IMR-90 (cell line): ENCODE results near the gene CTRL. TPM values are rescaled to one million over a fixed set of nuclear protein-coding genes. Genes with fewer than 3 reads are reported as not detected.

Experiments
- ATAC-seq: fragments of 200-7000 bp; cut with Tn5 transposase; 2 replicates; pipeline ENCODE4 v1.9.1; 2020; ENCODE audit warnings: low read depth, mild to moderate bottlenecking, moderate library complexity
- BruUV-seq: library from RNA; stranded (reverse); fragments of 400-500 nt; replicated peaks from 2 replicates; lab custom pipeline; 2021; lab: Mats Ljungman, UMichigan
- CTCF ChIA-PET: fragments of 300-600 bp; formaldehyde crosslinking; extraction: SDS; loops from one replicate; lab custom pipeline; 2021; ENCODE audit warnings: antibody characterized with exemption; lab: Yijun Ruan, JAX
- POLR2A ChIA-PET: fragments of 300-600 bp; sonication (Branson Sonifier 250); formaldehyde crosslinking; loops from one replicate; lab custom pipeline; 2022; ENCODE audit warnings: antibody characterized with exemption; ENCODE audit not compliant: unreplicated experiment; lab: Charles Lee
- DNase-seq: peaks from one replicate; pipeline ENCODE4 v3.0.0; 2013
- H2AFZ ChIP-seq: replicated peaks from 2 replicates; pipeline ENCODE3; 2013; ENCODE audit warnings: low read length, mild to moderate bottlenecking; ENCODE audit not compliant: poor library complexity
- H2AK5ac ChIP-seq: 2 replicates; pipeline ENCODE4 v1.6.1; 2013; ENCODE audit warnings: low read depth, low read length, inconsistent platforms
- H2AK9ac ChIP-seq: replicated peaks from 2 replicates; pipeline ENCODE3; 2013; ENCODE audit warnings: mild to moderate bottlenecking, low read depth, low read length, moderate library complexity; ENCODE audit not compliant: poor library complexity
- H2BK120ac ChIP-seq: 2 replicates; pipeline ENCODE4 v1.6.1; 2013; ENCODE audit warnings: low read depth, low read length, inconsistent platforms
- H2BK15ac ChIP-seq: 3 replicates; pipeline ENCODE4 v1.6.1; 2013; ENCODE audit warnings: low read depth, low read length, inconsistent platforms
- H2BK20ac ChIP-seq: 2 replicates; pipeline ENCODE4 v1.6.1; 2013; ENCODE audit warnings: low read depth, mild to moderate bottlenecking, inconsistent platforms, low read length, moderate library complexity
- H2BK5ac ChIP-seq: 2 replicates; pipeline ENCODE4 v1.6.1; 2013; ENCODE audit warnings: mild to moderate bottlenecking, low read depth, low read length, inconsistent platforms; ENCODE audit not compliant: poor library complexity, severe bottlenecking
- H3K14ac ChIP-seq: replicated peaks from 2 replicates; pipeline ENCODE4 v1.6.1; 2013; ENCODE audit warnings: low read depth, low read length, inconsistent platforms
- H3K18ac ChIP-seq: 2 replicates; pipeline ENCODE4 v1.6.1; 2013; ENCODE audit warnings: low read depth, low read length, control low read depth
- H3K23ac ChIP-seq: 2 replicates; pipeline ENCODE4 v1.6.1; 2013; ENCODE audit warnings: low read depth, low read length, inconsistent platforms
- H3K27ac ChIP-seq: 2 replicates; pipeline ENCODE4 v1.5.1; 2013; ENCODE audit warnings: mild to moderate bottlenecking, control low read depth, low read length; ENCODE audit not compliant: insufficient read depth
- H3K27me3 ChIP-seq: 2 replicates; pipeline ENCODE4 v1.6.1; 2013; ENCODE audit warnings: low read length; ENCODE audit not compliant: control insufficient read depth, insufficient read depth
- H3K36me3 ChIP-seq: 2 replicates; pipeline ENCODE4 v1.6.1; 2013; ENCODE audit warnings: low read length, mixed read lengths; ENCODE audit not compliant: control insufficient read depth, insufficient read depth
- H3K4ac ChIP-seq: 2 replicates; pipeline ENCODE4 v1.6.1; 2013; ENCODE audit warnings: low read depth, low read length, inconsistent platforms
- H3K4me1 ChIP-seq: 2 replicates; pipeline ENCODE4 v1.6.1; 2013; ENCODE audit warnings: low read length, mixed read lengths; ENCODE audit not compliant: control insufficient read depth, insufficient read depth
- H3K4me2 ChIP-seq: 2 replicates; pipeline ENCODE4 v1.6.1; 2013; ENCODE audit warnings: low read depth, mild to moderate bottlenecking, control low read depth, low read length, moderate library complexity
- H3K4me3 ChIP-seq: 2 replicates; pipeline ENCODE4 v1.5.1; 2013; ENCODE audit warnings: low read depth, mild to moderate bottlenecking, control low read depth, low read length, moderate library complexity; ENCODE audit not compliant: insufficient read depth
- H3K56ac ChIP-seq: 2 replicates; pipeline ENCODE4 v1.6.1; 2013; ENCODE audit warnings: low read length, inconsistent platforms; ENCODE audit not compliant: insufficient read depth; ENCODE audit errors: extremely low read depth
- H3K79me1 ChIP-seq, 2 experiments: 2 replicates each; pipeline ENCODE4 v1.6.1; 2013; ENCODE audit warnings: low read length in 2 of 2, inconsistent platforms in 1 of 2, low read depth in 1 of 2
- H3K9ac ChIP-seq: 2 replicates; pipeline ENCODE4 v1.6.1; 2013; ENCODE audit warnings: low read depth, low read length, control low read depth
- H3K9me1 ChIP-seq: 2 replicates; pipeline ENCODE4 v1.6.1; 2013; ENCODE audit warnings: low read length, inconsistent platforms; ENCODE audit not compliant: insufficient read depth
- H3K9me3 ChIP-seq: 2 replicates; pipeline ENCODE4 v1.6.1; 2013; ENCODE audit warnings: low read length; ENCODE audit not compliant: control insufficient read depth, insufficient read depth
- H4K20me1 ChIP-seq: 2 replicates; pipeline ENCODE4 v1.6.1; 2013; ENCODE audit warnings: low read length, inconsistent platforms; ENCODE audit not compliant: insufficient read depth
- H4K5ac ChIP-seq: 2 replicates; pipeline ENCODE4 v1.6.1; 2013; ENCODE audit warnings: mild to moderate bottlenecking, low read depth, low read length, control low read depth
- H4K8ac ChIP-seq, 2 experiments: 2 replicates each; pipeline ENCODE4 v1.6.1; 2013; ENCODE audit warnings: low read depth in 2 of 2, low read length in 2 of 2, control low read depth in 1 of 2, inconsistent platforms in 1 of 2
- H4K91ac ChIP-seq: 2 replicates; pipeline ENCODE4 v1.6.1; 2013; ENCODE audit warnings: low read depth, low read length, inconsistent platforms; ENCODE audit not compliant: insufficient read depth
- BHLHE40 ChIP-seq: fragments of 150-350 bp; IDR thresholded peaks from 2 replicates; pipeline ENCODE4 v1.6.1; 2016; ENCODE audit warnings: mild to moderate bottlenecking, low read depth, low read length
- CEBPB ChIP-seq: IDR thresholded peaks from 2 replicates; pipeline ENCODE4 v1.6.1; 2012; ENCODE audit warnings: low read depth, low read length, improper control_type of control experiment
- CHD1 ChIP-seq: IDR thresholded peaks from 2 replicates; pipeline ENCODE4 v1.6.1; 2012; ENCODE audit warnings: low read depth, low read length, improper control_type of control experiment
- FOS ChIP-seq: fragments of 150-350 bp; IDR thresholded peaks from 2 replicates; pipeline ENCODE4 v1.6.1; 2016; ENCODE audit warnings: low read depth, low read length
- MAFK ChIP-seq: IDR thresholded peaks from 2 replicates; pipeline ENCODE4 v1.6.1; 2012; ENCODE audit warnings: low read depth, low read length, improper control_type of control experiment
- MAZ ChIP-seq: IDR thresholded peaks from 2 replicates; pipeline ENCODE4 v1.6.1; 2012; ENCODE audit warnings: low read depth, mild to moderate bottlenecking, low read length, improper control_type of control experiment, moderate library complexity, borderline replicate concordance
- MXI1 ChIP-seq: IDR thresholded peaks from 2 replicates; pipeline ENCODE4 v1.6.1; 2012; ENCODE audit warnings: low read depth, mild to moderate bottlenecking, low read length, moderate library complexity, borderline replicate concordance
- NFE2L2 ChIP-seq: fragments of 150-350 bp; IDR thresholded peaks from 2 replicates; pipeline ENCODE4 v1.6.1; 2016; ENCODE audit warnings: low read depth, mild to moderate bottlenecking, low read length
- POLR2A ChIP-seq: IDR thresholded peaks from 2 replicates; pipeline ENCODE4 v1.6.1; 2012; ENCODE audit warnings: mild to moderate bottlenecking, low read depth, low read length
- RAD21 ChIP-seq: IDR thresholded peaks from 2 replicates; pipeline ENCODE4 v1.6.1; 2012; ENCODE audit warnings: low read length, improper control_type of control experiment
- RCOR1 ChIP-seq: IDR thresholded peaks from 2 replicates; pipeline ENCODE4 v1.6.1; 2012; ENCODE audit warnings: mild to moderate bottlenecking, low read length, improper control_type of control experiment; ENCODE audit not compliant: insufficient replicate concordance
- RFX5 ChIP-seq: IDR thresholded peaks from 2 replicates; pipeline ENCODE4 v1.8.0; 2012; ENCODE audit warnings: low read depth, mild to moderate bottlenecking, low read length, moderate library complexity
- SMC3 ChIP-seq: fragments of 150-350 bp; IDR thresholded peaks from 2 replicates; pipeline ENCODE4 v1.6.1; 2016; ENCODE audit warnings: low read depth, mild to moderate bottlenecking, antibody characterized with exemption, low read length, moderate library complexity
- WGBS, 2 experiments: methylation state at CpG; one replicate each; pipeline versions ENCODE4 v1.1.5 to v1.1.7; 2013; ENCODE audit warnings: missing lambda C conversion rate in 2 of 2; ENCODE audit not compliant: insufficient read length in 1 of 2; ENCODE audit errors: extremely low coverage in 2 of 2; 5-methylcytosine and 5-hydroxymethylcytosine counted together
- dilution Hi-C: fragments of 300-500 bp; cut with HindIII; formaldehyde crosslinking; loops from one replicate; pipeline ENCODE4 v1.14.3; 2018; ENCODE audit warnings: low sequenced_read_pairs; ENCODE audit not compliant: unreplicated experiment
- in situ Hi-C: fragments of 300-500 bp; cut with MboI; formaldehyde crosslinking; loops from 3 replicates; pipeline ENCODE4 v1.14.3; 2019; ENCODE audit warnings: low sequenced_read_pairs, inconsistent platforms, mixed read lengths
- intact Hi-C: fragments of 100-400 bp; cut with micrococcal nuclease; formaldehyde crosslinking; loops from 2 replicates; pipeline ENCODE4 v1.10.0; 2022
- polyA plus RNA-seq, 3 experiments: library from polyadenylated mRNA; depleted of rRNA; stranded (reverse); fragments of >200 nt; gene quantifications; 2 replicates each; pipeline ENCODE4 v1.2.3, GENCODE V29; 2012; ENCODE audit warnings: low replicate concordance in 1 of 3
- total RNA-seq: library from RNA; depleted of rRNA; stranded (reverse); fragments of >200 nt; gene quantifications from 2 replicates; pipeline ENCODE4 v1.2.3, GENCODE V29; 2012
- TF ChIP-seq, protein P1 (sequence below): fragments of 150-350 bp; IDR thresholded peaks from 2 replicates; pipeline ENCODE4 v1.6.1; 2016; ENCODE audit warnings: low read depth, mild to moderate bottlenecking, low read length, moderate library complexity, borderline replicate concordance
- TF ChIP-seq, protein P2 (sequence below): conservative IDR thresholded peaks from 2 replicates; pipeline ENCODE4 v1.5.1; 2012; ENCODE audit warnings: mild to moderate bottlenecking, low read depth, low read length, improper control_type of control experiment
- TF ChIP-seq, protein P3 (sequence below): fragments of 150-350 bp; IDR thresholded peaks from 2 replicates; pipeline ENCODE4 v1.6.1; 2017; ENCODE audit warnings: mild to moderate bottlenecking, antibody characterized with exemption, low read length, low read depth

The CTRL gene
- total and polyA plus RNA-seq, 2 of the 4 experiments (the other 2 are of a cell fraction): 0.18 to 1.1 TPM

DNA sequence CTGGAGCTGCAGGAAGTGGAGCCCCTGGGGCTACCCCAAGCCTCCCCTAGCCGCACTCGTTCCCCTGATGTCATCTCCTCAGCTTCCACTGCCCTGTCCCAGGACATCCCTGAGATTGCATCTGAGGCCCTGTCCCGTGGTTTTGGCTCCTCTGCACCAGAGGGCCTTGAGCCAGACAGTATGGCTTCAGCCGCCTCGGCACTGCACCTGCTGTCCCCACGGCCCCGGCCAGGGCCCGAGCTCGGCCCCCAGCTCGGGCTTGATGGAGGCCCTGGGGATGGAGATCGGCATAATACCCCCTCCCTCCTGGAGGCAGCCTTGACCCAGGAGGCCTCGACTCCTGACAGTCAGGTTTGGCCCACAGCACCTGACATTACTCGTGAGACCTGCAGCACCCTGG is 51.1 kb downstream of the CTRL start:
- H2BK120ac ChIP-seq: no peak overlapping the region
- DNase-seq (no peak), ATAC-seq (no peak)
- H4K5ac ChIP-seq: no peak overlapping the region
- H3K9me1 ChIP-seq: peaks cover 3% of the 10 kb centered on the region; the same call in 1 of the 2 replicates
- in situ Hi-C loops: no loop called here
- ChIA-PET CTCF (interaction anchor here (0.6 to 0.9 kb wide), 2 partner anchors 9 to 33 kb away, joined by 3 read pairs; no protein-coding TSS in a partner anchor), POLR2A (no interaction called here)
- no peaks in the 10 kb centered on the region for H3K27me3 ChIP-seq
- H2AFZ ChIP-seq: no peak overlapping the region
- TF ChIP-seq CHD1: no peak
- TF ChIP-seq, protein P1, sequence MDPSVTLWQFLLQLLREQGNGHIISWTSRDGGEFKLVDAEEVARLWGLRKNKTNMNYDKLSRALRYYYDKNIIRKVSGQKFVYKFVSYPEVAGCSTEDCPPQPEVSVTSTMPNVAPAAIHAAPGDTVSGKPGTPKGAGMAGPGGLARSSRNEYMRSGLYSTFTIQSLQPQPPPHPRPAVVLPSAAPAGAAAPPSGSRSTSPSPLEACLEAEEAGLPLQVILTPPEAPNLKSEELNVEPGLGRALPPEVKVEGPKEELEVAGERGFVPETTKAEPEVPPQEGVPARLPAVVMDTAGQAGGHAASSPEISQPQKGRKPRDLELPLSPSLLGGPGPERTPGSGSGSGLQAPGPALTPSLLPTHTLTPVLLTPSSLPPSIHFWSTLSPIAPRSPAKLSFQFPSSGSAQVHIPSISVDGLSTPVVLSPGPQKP: no peak
- TF ChIP-seq BHLHE40: no peak
- no peak for TF ChIP-seq RFX5
- TF ChIP-seq MXI1: no peak
- no peak for TF ChIP-seq FOS
- no peak for TF ChIP-seq NFE2L2
- TF ChIP-seq RCOR1: no peak
- no peak for TF ChIP-seq RAD21
- TF ChIP-seq, protein P2, sequence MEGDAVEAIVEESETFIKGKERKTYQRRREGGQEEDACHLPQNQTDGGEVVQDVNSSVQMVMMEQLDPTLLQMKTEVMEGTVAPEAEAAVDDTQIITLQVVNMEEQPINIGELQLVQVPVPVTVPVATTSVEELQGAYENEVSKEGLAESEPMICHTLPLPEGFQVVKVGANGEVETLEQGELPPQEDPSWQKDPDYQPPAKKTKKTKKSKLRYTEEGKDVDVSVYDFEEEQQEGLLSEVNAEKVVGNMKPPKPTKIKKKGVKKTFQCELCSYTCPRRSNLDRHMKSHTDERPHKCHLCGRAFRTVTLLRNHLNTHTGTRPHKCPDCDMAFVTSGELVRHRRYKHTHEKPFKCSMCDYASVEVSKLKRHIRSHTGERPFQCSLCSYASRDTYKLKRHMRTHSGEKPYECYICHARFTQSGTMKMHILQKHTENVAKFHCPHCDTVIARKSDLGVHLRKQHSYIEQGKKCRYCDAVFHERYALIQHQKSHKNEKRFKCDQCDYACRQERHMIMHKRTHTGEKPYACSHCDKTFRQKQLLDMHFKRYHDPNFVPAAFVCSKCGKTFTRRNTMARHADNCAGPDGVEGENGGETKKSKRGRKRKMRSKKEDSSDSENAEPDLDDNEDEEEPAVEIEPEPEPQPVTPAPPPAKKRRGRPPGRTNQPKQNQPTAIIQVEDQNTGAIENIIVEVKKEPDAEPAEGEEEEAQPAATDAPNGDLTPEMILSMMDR: no peak
- no peak for TF ChIP-seq SMC3
- no peak for TF ChIP-seq CEBPB
- no peak for TF ChIP-seq MAFK
- TF ChIP-seq MAZ: no peak
- TF ChIP-seq, protein P3, sequence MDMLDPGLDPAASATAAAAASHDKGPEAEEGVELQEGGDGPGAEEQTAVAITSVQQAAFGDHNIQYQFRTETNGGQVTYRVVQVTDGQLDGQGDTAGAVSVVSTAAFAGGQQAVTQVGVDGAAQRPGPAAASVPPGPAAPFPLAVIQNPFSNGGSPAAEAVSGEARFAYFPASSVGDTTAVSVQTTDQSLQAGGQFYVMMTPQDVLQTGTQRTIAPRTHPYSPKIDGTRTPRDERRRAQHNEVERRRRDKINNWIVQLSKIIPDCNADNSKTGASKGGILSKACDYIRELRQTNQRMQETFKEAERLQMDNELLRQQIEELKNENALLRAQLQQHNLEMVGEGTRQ: no peak
- TF ChIP-seq POLR2A: no peak
- dilution Hi-C loops: no loop called here
- no peak overlapping the region for H3K27ac ChIP-seq
- H3K18ac ChIP-seq: no peak overlapping the region
- no peak overlapping the region for H3K23ac ChIP-seq
- no peak overlapping the region for H2BK5ac ChIP-seq
- WGBS, 2 experiments: 100% methylated on average over 3 of the region's 13 CpGs; no CpG with 5 or more reads in 1 of the 2 experiments
- intact Hi-C loops: no loop called here
- H3K9me3 ChIP-seq: no peaks in the 10 kb centered on the region
- no peak overlapping the region for H2AK9ac ChIP-seq
- H3K14ac ChIP-seq: no peak overlapping the region
- H2BK20ac ChIP-seq: no peak overlapping the region
- H3K4me3 ChIP-seq: no peak overlapping the region
- H3K36me3 ChIP-seq: peaks cover 83% of the 10 kb centered on the region
- H3K4me1 ChIP-seq: peaks cover 4% of the 10 kb centered on the region; the same call in 1 of the 2 replicates
- H4K20me1 ChIP-seq: peaks cover 52% of the 10 kb centered on the region
- no peak overlapping the region for H3K9ac ChIP-seq
- H3K4me2 ChIP-seq: no peak overlapping the region
- H4K8ac ChIP-seq: no peak overlapping the region
- no peak overlapping the region for H2AK5ac ChIP-seq
- H4K91ac ChIP-seq: no peak overlapping the region
- H3K79me1 ChIP-seq: peaks cover 11 to 31% of the 10 kb centered on the region in 2 experiments; a peak in 3 of 4 replicates
- no peak overlapping the region for H3K4ac ChIP-seq
- BruUV-seq: no TSS peak
- H2BK15ac ChIP-seq: no peak overlapping the region
- H3K56ac ChIP-seq: no peak overlapping the region
